Activated naive CD4-positive, alpha-beta T cell treated with anti-CD3 and anti-CD28 coated beads, Interleukin-2, amount 10 ng/mL, durations not matched to agents 7 days and 5 days (primary cell): ENCODE data around the gene CCDC9B.

Source experiments
- CTCF ChIA-PET: fragments of 350-600 bp; sonication (Branson Sonifier 250); formaldehyde crosslinking; loops from one replicate; lab custom pipeline; 2021; ENCODE audit warnings: antibody characterized with exemption; lab: Charles Lee
- DNase-seq: peaks from one replicate; pipeline ENCODE4 v3.0.0-alpha.2; 2020
- H3K27ac Mint-ChIP-seq: one replicate; pipeline ENCODE4 v1.8.0; 2021; ENCODE audit warnings: mild to moderate bottlenecking, moderate library complexity, mixed read lengths
- H3K27me3 Mint-ChIP-seq: one replicate; pipeline ENCODE4 v1.8.0; 2021; ENCODE audit warnings: mild to moderate bottlenecking, mixed read lengths
- H3K36me3 Mint-ChIP-seq: one replicate; pipeline ENCODE4 v1.8.0; 2021; ENCODE audit warnings: mixed read lengths
- H3K4me1 Mint-ChIP-seq: one replicate; pipeline ENCODE4 v1.8.0; 2021; ENCODE audit warnings: mixed read lengths
- H3K4me3 Mint-ChIP-seq: one replicate; pipeline ENCODE4 v1.8.0; 2021; ENCODE audit warnings: mild to moderate bottlenecking, moderate library complexity, mixed read lengths
- H3K9me3 Mint-ChIP-seq: one replicate; pipeline ENCODE4 v1.8.0; 2021; ENCODE audit warnings: mixed read lengths

The CCDC9B gene

DNA sequence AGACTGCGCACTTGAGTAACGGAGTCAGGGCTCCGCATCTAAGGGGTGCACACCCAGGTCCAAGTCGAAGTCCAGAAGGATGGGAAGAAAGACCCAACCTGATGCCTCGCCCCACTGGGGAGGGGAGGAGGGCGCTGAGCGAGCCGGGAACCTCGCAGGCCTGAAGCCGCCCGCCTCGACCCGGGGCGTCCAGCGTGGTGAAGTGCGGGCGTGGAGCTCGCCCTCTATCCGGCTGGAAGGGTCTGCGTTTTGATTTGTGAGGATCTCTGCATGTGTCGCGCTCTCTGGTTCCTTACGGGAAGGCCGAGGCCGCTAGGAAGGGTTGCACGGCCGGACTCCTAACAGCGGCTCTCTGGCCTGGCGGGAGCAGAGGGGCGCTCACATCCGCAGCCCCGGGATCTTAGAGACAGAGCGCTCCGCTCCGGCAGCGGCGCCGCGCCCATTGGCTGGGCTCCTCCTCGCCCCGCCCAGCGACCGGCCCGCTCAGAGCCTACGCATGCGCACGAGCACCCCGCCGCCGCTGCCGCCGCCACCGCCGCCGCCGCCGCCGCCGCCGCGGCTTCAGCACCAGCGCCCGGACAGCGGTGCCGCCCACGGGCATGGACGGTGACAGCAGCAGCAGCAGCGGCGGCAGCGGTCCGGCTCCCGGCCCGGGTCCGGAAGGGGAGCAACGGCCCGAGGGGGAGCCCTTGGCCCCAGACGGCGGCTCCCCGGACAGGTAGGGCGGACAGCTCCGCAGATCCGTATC, 17.2 kb upstream of the CCDC9B start, which contains the start of gene DISP2:
DISP2 (plus strand) TSS at position 497 of the 748 bp plus-strand sequence; CDS start at position 600, 103 bp downstream.
- Mint-ChIP-seq H3K4me1 (peaks cover 10% of the 10 kb centered on the region), H3K27me3 (peaks cover 61% of the 10 kb centered on the region), H3K36me3 (no peaks in the 10 kb centered on the region), H3K4me3 (peak within 1 kb of the TSS; percentile 75), H3K27ac (no peak within 1 kb of the TSS), H3K9me3 (no peaks in the 10 kb centered on the region)
- CTCF ChIA-PET = interaction anchor here (0.7 to 5.1 kb wide), 10 partner anchors 10 to 86 kb away, joined by 3 to 33 read pairs (median 4); partner anchors contain the start of gene INAFM2
- peak; percentile 91 for DNase-seq

- Mint-ChIP-seq H3K27ac (no peak overlapping the region), H3K4me1 (peaks cover 10% of the 10 kb centered on the region)
These were observed 16.5 kb upstream of the CCDC9B start for GRCh38 chr15:40357246-40357645.

DNA sequence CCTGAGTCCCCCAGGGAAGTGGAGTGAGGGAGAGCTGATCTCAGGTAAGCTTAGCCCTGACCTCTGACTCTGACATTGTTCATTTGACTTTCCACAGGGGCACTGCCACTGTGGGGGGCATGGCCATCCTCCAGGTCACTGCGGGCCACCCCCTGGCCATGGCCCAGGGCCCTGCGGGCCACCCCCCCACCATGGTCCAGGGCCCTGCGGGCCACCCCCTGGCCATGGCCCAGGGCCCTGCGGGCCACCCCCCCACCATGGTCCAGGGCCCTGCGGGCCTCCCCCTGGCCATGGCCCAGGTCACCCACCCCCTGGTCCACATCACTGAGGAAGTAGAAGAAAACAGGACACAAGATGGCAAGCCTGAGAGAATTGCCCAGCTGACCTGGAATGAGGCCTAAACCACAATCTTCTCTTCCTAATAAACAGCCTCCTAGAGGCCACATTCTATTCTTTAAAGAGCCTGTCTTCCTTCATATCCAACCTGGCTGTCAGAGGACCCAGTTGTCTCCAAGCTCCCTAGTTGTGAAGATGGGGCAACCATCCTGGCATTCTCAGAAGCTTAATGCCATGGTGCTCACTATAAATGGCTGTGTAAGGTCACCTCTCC, 15.3 kb upstream of the CCDC9B start:
- CTCF ChIA-PET = interaction anchor here (1.2 to 5.1 kb wide), 7 partner anchors 11 to 151 kb away, joined by 3 to 33 read pairs (median 5); partner anchors contain the start of gene INAFM2
- H3K4me3 Mint-ChIP-seq = no peak overlapping the region

More at GRCh38 chr15:40357246-40357645, 16.5 kb upstream of the CCDC9B start:
- H3K36me3 Mint-ChIP-seq = no peaks in the 10 kb centered on the region
- H3K9me3 Mint-ChIP-seq = no peaks in the 10 kb centered on the region
- H3K4me3 Mint-ChIP-seq = peak overlapping the region; percentile 75
- DNase-seq = no peak
- peaks cover 67% of the 10 kb centered on the region for H3K27me3 Mint-ChIP-seq
- CTCF ChIA-PET = interaction anchor here (0.7 to 5.1 kb wide), 11 partner anchors 10 to 86 kb away, joined by 3 to 33 read pairs (median 4); partner anchors contain the start of gene INAFM2

DNA sequence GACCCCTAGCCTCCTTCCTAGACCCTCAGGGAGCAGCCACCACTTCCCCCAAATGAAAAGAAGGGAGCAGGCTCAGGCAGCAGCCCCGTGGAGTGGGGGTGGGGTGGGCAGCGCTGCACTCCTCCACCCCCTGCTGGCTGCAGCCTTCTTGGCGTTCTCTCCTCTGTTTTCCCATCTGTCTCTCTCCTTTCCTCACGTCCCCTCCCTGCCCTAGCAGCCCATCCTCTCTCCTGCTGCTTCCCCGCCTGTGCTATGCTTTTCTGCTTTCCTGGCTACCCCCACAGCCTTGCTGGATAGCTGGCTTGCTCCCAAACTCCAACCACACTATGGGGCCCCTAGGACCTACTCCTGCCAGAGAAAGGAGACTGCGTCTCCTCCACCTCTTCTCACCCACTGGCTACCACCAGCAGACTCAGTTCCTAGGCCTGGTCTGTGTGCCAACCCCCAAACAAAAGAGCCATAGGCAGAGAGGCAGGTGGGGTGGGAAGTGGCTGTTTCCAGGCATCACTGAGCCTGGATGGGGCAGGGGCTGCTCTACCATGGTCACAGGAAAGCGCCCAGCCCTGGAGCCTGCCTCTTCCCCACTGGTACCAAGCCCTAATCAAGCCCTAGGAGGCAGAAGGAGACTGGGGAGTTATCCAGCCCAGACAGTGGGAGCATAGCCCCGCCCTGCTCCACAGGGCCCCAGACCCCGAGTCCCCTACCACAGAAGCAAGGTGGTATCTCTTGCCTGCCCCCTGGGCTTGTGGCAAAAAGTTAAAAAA, 13.9 kb upstream of the CCDC9B start:
- DNase-seq = no peak
- H3K27ac Mint-ChIP-seq = no peak overlapping the region

More for the DNA sequence above, 15.3 kb upstream of the CCDC9B start:
- Mint-ChIP-seq H3K27ac (no peak overlapping the region), H3K4me1 (peaks cover 10% of the 10 kb centered on the region), H3K27me3 (peaks cover 57% of the 10 kb centered on the region), H3K36me3 (no peaks in the 10 kb centered on the region), H3K9me3 (no peaks in the 10 kb centered on the region)
- no peak for DNase-seq

GRCh38 chr15:40353697-40354096, 13.0 kb upstream of the CCDC9B start:
- Mint-ChIP-seq H3K4me3 (no peak overlapping the region), H3K9me3 (no peaks in the 10 kb centered on the region), H3K36me3 (no peaks in the 10 kb centered on the region), H3K27ac (no peak overlapping the region), H3K27me3 (peaks cover 48% of the 10 kb centered on the region), H3K4me1 (peaks cover 5% of the 10 kb centered on the region)
- no peak for DNase-seq
- CTCF ChIA-PET = interaction anchor here (0.9 to 5.1 kb wide), 2 partner anchors 10 to 75 kb away, joined by 3 to 33 read pairs; no protein-coding TSS in a partner anchor

More for the DNA sequence above, 13.9 kb upstream of the CCDC9B start:
- Mint-ChIP-seq H3K9me3 (no peaks in the 10 kb centered on the region), H3K4me1 (peaks cover 10% of the 10 kb centered on the region), H3K4me3 (no peak overlapping the region), H3K27me3 (peaks cover 57% of the 10 kb centered on the region), H3K36me3 (no peaks in the 10 kb centered on the region)
- CTCF ChIA-PET = interaction anchor here (0.9 to 5.1 kb wide), 7 partner anchors 10 to 152 kb away, joined by 3 to 33 read pairs (median 3); no protein-coding TSS in a partner anchor

DNA sequence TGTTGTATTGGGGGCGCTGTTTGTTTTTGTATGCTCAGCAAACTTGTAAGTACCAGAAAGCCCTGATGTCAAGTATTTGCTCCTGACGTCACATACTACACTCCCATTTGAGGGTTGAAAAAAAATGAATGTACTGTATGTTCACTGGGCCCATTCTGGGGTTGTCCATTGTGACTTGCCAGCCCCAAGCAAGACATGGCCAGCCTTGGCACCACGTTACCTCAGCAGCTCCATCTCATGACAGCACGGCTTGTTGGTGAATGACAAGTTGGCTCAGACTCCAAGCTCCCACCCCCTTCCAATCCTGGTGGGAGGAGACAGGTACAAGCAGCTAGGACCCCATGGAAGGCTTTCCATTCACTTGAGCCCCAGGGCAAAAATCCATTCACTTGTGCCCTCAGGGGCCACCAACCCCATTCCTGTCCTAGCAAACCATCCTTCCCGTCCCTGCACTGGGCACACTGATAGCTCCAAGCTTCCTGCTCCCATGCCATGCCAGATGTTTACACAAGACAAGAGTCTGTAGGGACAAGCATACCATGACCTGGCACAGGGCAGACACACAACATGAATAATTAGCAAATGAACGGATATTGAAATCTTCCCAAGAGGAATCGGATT, 11.7 kb upstream of the CCDC9B start:
- Mint-ChIP-seq H3K36me3 (no peaks in the 10 kb centered on the region), H3K27me3 (peaks cover 42% of the 10 kb centered on the region), H3K27ac (no peak overlapping the region), H3K4me3 (no peak overlapping the region), H3K4me1 (no peaks in the 10 kb centered on the region), H3K9me3 (no peaks in the 10 kb centered on the region)
- CTCF ChIA-PET = interaction anchor here (0.6 to 1.7 kb wide), 6 partner anchors 10 to 78 kb away, joined by 3 to 7 read pairs (median 4); partner anchors contain the start of gene PLCB2
- no peak for DNase-seq

- H3K4me3 Mint-ChIP-seq = no peak overlapping the region
- no peaks in the 10 kb centered on the region for H3K36me3 Mint-ChIP-seq
- H3K9me3 Mint-ChIP-seq = no peaks in the 10 kb centered on the region
- H3K27me3 Mint-ChIP-seq = peaks cover 28% of the 10 kb centered on the region
- H3K4me1 Mint-ChIP-seq = no peaks in the 10 kb centered on the region
- DNase-seq = no peak
- CTCF ChIA-PET = interaction anchor here (0.7 to 1.8 kb wide), 3 partner anchors 9 to 72 kb away, joined by 3 to 6 read pairs (median 5); no protein-coding TSS in a partner anchor
- H3K27ac Mint-ChIP-seq = no peak overlapping the region
These were observed 8.4 kb upstream of the CCDC9B start for GRCh38 chr15:40349163-40349562.

DNA sequence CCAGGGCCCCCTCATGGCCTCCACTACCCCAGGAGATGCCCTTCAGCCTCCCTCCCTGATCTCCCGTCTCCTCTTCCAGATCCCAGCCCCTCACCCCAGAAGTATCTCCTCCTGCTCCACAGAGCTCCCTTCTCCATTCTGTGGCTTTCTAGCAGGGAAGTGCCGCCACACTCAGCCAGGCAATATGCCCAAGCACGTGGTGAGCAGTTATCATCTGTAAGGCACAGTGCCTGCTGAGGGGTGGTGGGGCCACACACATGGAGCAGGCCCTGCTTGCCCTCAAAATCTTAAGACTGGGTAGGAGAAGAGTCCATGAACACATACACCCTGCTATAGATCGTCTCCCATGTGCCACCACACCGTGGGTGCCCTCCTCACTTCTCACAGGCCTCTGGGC, 7.7 kb upstream of the CCDC9B start:
- no peaks in the 10 kb centered on the region for H3K4me1 Mint-ChIP-seq
- no peak overlapping the region for H3K27ac Mint-ChIP-seq
- H3K27me3 Mint-ChIP-seq = peaks cover 21% of the 10 kb centered on the region
- no peaks in the 10 kb centered on the region for H3K36me3 Mint-ChIP-seq
- DNase-seq = no peak
- H3K4me3 Mint-ChIP-seq = no peak overlapping the region
- H3K9me3 Mint-ChIP-seq = no peaks in the 10 kb centered on the region
- CTCF ChIA-PET = interaction anchor here (0.7 to 1.8 kb wide), 3 partner anchors 8 to 73 kb away, joined by 3 to 6 read pairs (median 5); no protein-coding TSS in a partner anchor

GRCh38 chr15:40347559-40348473, 7.1 kb upstream of the CCDC9B start:
- H3K9me3 Mint-ChIP-seq = no peaks in the 10 kb centered on the region
- DNase-seq = no peak
- no peak overlapping the region for H3K27ac Mint-ChIP-seq
- H3K4me3 Mint-ChIP-seq = no peak overlapping the region
- peaks cover 15% of the 10 kb centered on the region for H3K27me3 Mint-ChIP-seq
- CTCF ChIA-PET = interaction anchor here (1.8 kb wide), 1 partner anchor 73 kb away, joined by 5 read pairs; no protein-coding TSS in a partner anchor
- H3K36me3 Mint-ChIP-seq = no peaks in the 10 kb centered on the region
- no peaks in the 10 kb centered on the region for H3K4me1 Mint-ChIP-seq

DNA sequence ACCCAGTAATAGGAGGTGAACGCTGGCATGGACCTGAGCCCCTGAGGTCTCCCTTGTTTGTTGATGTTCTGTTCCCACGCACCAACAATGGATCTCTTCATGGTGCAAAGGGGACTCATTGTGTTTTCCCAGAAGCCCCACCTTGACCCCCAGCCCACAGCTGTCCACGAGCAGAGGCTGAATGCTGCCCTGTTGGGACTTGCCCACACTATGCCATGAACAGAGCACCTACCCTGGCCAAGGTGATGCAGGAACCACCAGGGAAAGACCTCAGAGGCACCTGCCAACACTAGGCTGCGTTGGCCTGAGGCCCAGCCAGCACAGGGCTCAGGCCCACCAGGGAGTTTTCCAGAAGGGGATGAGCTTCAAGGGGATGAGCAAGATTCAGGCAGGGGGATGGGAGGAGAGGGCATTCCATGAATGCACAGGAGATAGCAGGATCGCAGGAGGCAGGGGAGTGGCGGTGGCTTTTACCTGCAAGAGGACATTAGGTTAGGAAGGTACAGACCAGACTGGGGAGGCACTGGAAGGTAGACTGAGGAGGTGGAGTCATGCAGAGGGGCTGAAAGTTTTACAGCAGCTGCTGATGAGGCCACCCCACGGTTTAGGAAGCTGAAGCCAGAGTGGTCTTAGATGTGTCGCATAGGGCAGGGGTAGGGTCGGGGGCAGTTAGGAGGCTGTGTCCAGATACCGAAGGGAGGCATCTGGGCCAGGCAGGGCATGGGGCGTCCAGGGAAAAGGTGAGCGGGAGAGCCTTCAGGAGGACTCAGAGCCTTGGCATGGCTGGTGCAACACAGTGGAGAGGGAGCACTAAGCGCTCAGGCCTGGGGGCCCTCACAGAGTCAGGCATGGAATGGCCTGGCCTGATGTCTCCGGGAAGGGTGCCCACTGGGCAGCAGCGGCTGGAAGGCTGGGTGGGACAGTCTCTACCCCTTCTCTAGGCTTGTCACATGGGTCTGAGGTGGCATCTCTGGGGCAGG, 6.1 kb upstream of the CCDC9B start:
- H3K27ac Mint-ChIP-seq = no peak overlapping the region
- peaks cover 9% of the 10 kb centered on the region for H3K27me3 Mint-ChIP-seq

GRCh38 chr15:40345867-40346578, 5.3 kb upstream of the CCDC9B start:
- CTCF ChIA-PET = interaction anchor here (0.8 to 8.8 kb wide), 6 partner anchors 9 to 78 kb away, joined by 3 to 152 read pairs (median 17); no protein-coding TSS in a partner anchor
- H3K9me3 Mint-ChIP-seq = no peaks in the 10 kb centered on the region
- DNase-seq = no peak
- H3K27ac Mint-ChIP-seq = no peak overlapping the region
- H3K36me3 Mint-ChIP-seq = no peaks in the 10 kb centered on the region
- H3K4me1 Mint-ChIP-seq = no peaks in the 10 kb centered on the region
- H3K27me3 Mint-ChIP-seq = peaks cover 9% of the 10 kb centered on the region
- no peak overlapping the region for H3K4me3 Mint-ChIP-seq

More for the DNA sequence above, 6.1 kb upstream of the CCDC9B start:
- H3K36me3 Mint-ChIP-seq = no peaks in the 10 kb centered on the region
- H3K4me1 Mint-ChIP-seq = no peaks in the 10 kb centered on the region
- no peak overlapping the region for H3K4me3 Mint-ChIP-seq
- CTCF ChIA-PET = interaction anchor here (0.6 to 1.2 kb wide), 3 partner anchors 10 to 81 kb away, joined by 3 read pairs; no protein-coding TSS in a partner anchor
- no peaks in the 10 kb centered on the region for H3K9me3 Mint-ChIP-seq
- no peak for DNase-seq
